DOHH2 (cell line): ENCODE measurements around the gene PPP6R3.
"Not testable (repeated sequence)": the region's sequence is repeated elsewhere in the genome, so short reads cannot be mapped to it uniquely, and the experiment has no call there.

Experiments
- H3F3A ChIP-seq: fragments of 200-600 bp; sonication (generic), shearing (Covaris generic); 2 replicates; pipeline ENCODE4 v1.6.0; 2016; ENCODE audit warnings: antibody characterized with exemption, mild to moderate bottlenecking; ENCODE audit not compliant: control insufficient read depth, insufficient read depth
- H3K27ac ChIP-seq: fragments of 200-600 bp; sonication (generic); 2 replicates; pipeline ENCODE4 v1.5.1; 2014; ENCODE audit warnings: low read depth, mild to moderate bottlenecking, low read length, moderate library complexity
- H3K27me3 ChIP-seq: fragments of 200-600 bp; sonication (generic); 2 replicates; pipeline ENCODE4 v1.6.1; 2014; ENCODE audit warnings: mild to moderate bottlenecking, low read length, mixed read lengths; ENCODE audit not compliant: control insufficient read depth
- H3K36me3 ChIP-seq: fragments of 200-600 bp; sonication (generic); 2 replicates; pipeline ENCODE4 v1.6.1; 2014; ENCODE audit warnings: mild to moderate bottlenecking, low read length, moderate library complexity, mixed read lengths; ENCODE audit not compliant: control insufficient read depth
- H3K4me1 ChIP-seq: fragments of 200-600 bp; sonication (generic); 2 replicates; pipeline ENCODE4 v1.6.1; 2014; ENCODE audit warnings: mild to moderate bottlenecking, low read length, mixed read lengths; ENCODE audit not compliant: control insufficient read depth
- H3K4me2 ChIP-seq: fragments of 200-600 bp; sonication (generic); 2 replicates; pipeline ENCODE4 v1.6.0; 2014; ENCODE audit warnings: mild to moderate bottlenecking, low read length, moderate library complexity
- H3K4me3 ChIP-seq: fragments of 200-600 bp; sonication (generic); 2 replicates; pipeline ENCODE4 v1.5.1; 2014; ENCODE audit warnings: mild to moderate bottlenecking, low read length, mixed read lengths
- H3K79me2 ChIP-seq: fragments of 200-600 bp; sonication (generic); 2 replicates; pipeline ENCODE4 v1.6.1; 2014; ENCODE audit warnings: mild to moderate bottlenecking, low read length, mixed read lengths; ENCODE audit not compliant: control insufficient read depth
- H3K9me2 ChIP-seq: fragments of 200-600 bp; sonication (generic); replicated peaks from 2 replicates; pipeline ENCODE4 v1.6.1; 2014; ENCODE audit warnings: mild to moderate bottlenecking, low read length, mixed read lengths; ENCODE audit not compliant: control insufficient read depth
- H3K9me3 ChIP-seq: fragments of 200-600 bp; sonication (generic); 2 replicates; pipeline ENCODE4 v1.6.1; 2014; ENCODE audit warnings: antibody characterized with exemption, low read length, mixed read lengths; ENCODE audit not compliant: control insufficient read depth, insufficient read depth
- H4K20me1 ChIP-seq: fragments of 200-600 bp; sonication (generic); 2 replicates; pipeline ENCODE4 v1.6.0; 2014; ENCODE audit warnings: low read depth, mild to moderate bottlenecking, antibody characterized with exemption, low read length, moderate library complexity; ENCODE audit not compliant: control insufficient read depth, insufficient read depth
- CTCF ChIP-seq: fragments of 200-600 bp; sonication (generic); IDR thresholded peaks from one replicate; pipeline ENCODE4 v1.5.1; 2014; ENCODE audit warnings: antibody characterized with exemption, mild to moderate bottlenecking, low read depth, low read length; ENCODE audit not compliant: poor library complexity, severe bottlenecking
- EZH2phosphoT487 ChIP-seq: fragments of 200-600 bp; sonication (generic); IDR thresholded peaks from 2 replicates; pipeline ENCODE4 v1.6.1; 2017; ENCODE audit warnings: borderline replicate concordance, mild to moderate bottlenecking, antibody characterized with exemption, low read length, moderate library complexity, mixed read lengths

Gene PPP6R3

GRCh38 chr11:68472778-68473177 is 12.2 kb downstream of the PPP6R3 start:
- Histone ChIP-seq H3K4me3 (no peak overlapping the region), H3K9me3 (no peaks in the 10 kb centered on the region), H3K79me2 (peaks cover 96% of the 10 kb centered on the region), H3K27ac (no peak overlapping the region), H3K4me2 (no peak overlapping the region), H3K36me3 (peaks cover 65% of the 10 kb centered on the region), H3F3A (peaks cover 3% of the 10 kb centered on the region; the same call in 1 of the 2 replicates), H3K9me2 (no peaks in the 10 kb centered on the region), H3K27me3 (no peaks in the 10 kb centered on the region), H3K4me1 (peaks cover 29% of the 10 kb centered on the region), H4K20me1 (peaks cover 26% of the 10 kb centered on the region)
- TF ChIP-seq EZH2phosphoT487 (no peak), CTCF (no peak)

- TF ChIP-seq CTCF (no peak), EZH2phosphoT487 (no peak)
- Histone ChIP-seq H3K9me3 (no peaks in the 10 kb centered on the region), H3K27me3 (no peaks in the 10 kb centered on the region), H3K79me2 (peaks cover 96% of the 10 kb centered on the region), H3K36me3 (peaks cover 64% of the 10 kb centered on the region), H4K20me1 (peaks cover 25% of the 10 kb centered on the region), H3K9me2 (no peaks in the 10 kb centered on the region), H3K4me1 (peaks cover 20% of the 10 kb centered on the region), H3K4me2 (no peak overlapping the region), H3K4me3 (no peak overlapping the region), H3F3A (peaks cover 3% of the 10 kb centered on the region; the same call in 1 of the 2 replicates), H3K27ac (no peak overlapping the region)
Observed at GRCh38 chr11:68473693-68474092, 13.1 kb downstream of the PPP6R3 start.

GRCh38 chr11:68475626-68476025 is 15.1 kb downstream of the PPP6R3 start:
- not testable (repeated sequence) for H3K4me2 ChIP-seq, H3K27me3 ChIP-seq, H3K4me1 ChIP-seq, H3K27ac ChIP-seq, H3K9me2 ChIP-seq, H3K9me3 ChIP-seq, H3K4me3 ChIP-seq, H3F3A ChIP-seq
- Histone ChIP-seq H3K79me2 (peaks cover 96% of the 10 kb centered on the region), H4K20me1 (peaks cover 18% of the 10 kb centered on the region; the same call in 1 of the 2 replicates), H3K36me3 (peaks cover 51% of the 10 kb centered on the region)

GRCh38 chr11:68479390-68479789 is 18.8 kb downstream of the PPP6R3 start:
- H3K4me1 ChIP-seq = no peaks in the 10 kb centered on the region
- peaks cover 2% of the 10 kb centered on the region; the same call in 1 of the 2 replicates for H3F3A ChIP-seq
- H3K9me3 ChIP-seq = no peaks in the 10 kb centered on the region
- H3K4me2 ChIP-seq = no peak overlapping the region
- peaks cover 96% of the 10 kb centered on the region for H3K79me2 ChIP-seq
- no peak overlapping the region for H3K4me3 ChIP-seq
- no peak overlapping the region for H3K27ac ChIP-seq
- peaks cover 26% of the 10 kb centered on the region for H3K36me3 ChIP-seq
- H4K20me1 ChIP-seq = peaks cover 25% of the 10 kb centered on the region; the same call in 1 of the 2 replicates
- no peak for TF ChIP-seq CTCF
- H3K9me2 ChIP-seq = no peaks in the 10 kb centered on the region
- H3K27me3 ChIP-seq = no peaks in the 10 kb centered on the region
